Activated naive CD4-positive, alpha-beta T cell treated with anti-CD3 and anti-CD28 coated beads, Interleukin-2, amount 50 U/mL, for 16 hours (primary cell): ENCODE data around the gene IKZF2.

ENCODE experiments used
- DNase-seq: peaks from one replicate; pipeline ENCODE4 v3.0.0-alpha.2; 2020

The IKZF2 gene

DNA sequence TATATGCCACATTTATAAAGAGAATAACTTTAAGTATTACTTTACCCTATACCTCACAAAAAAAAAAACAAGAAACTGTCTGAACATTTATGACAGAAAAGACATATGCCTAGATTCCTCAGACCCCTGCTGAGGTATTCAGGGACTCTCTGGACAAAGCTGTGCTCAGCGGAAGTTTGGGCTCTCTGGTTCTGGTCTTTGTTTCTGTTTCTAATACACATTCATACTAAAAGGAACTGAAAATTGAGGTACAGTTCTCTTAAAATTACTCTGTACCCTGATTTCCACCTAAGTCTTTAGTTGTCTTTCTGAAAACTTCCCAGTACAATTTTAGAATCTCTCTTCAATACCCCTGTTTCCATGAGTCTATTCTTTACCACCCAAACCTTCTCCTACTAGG, 160.3 kb downstream of the IKZF2 start:
- no peak for DNase-seq

DNA sequence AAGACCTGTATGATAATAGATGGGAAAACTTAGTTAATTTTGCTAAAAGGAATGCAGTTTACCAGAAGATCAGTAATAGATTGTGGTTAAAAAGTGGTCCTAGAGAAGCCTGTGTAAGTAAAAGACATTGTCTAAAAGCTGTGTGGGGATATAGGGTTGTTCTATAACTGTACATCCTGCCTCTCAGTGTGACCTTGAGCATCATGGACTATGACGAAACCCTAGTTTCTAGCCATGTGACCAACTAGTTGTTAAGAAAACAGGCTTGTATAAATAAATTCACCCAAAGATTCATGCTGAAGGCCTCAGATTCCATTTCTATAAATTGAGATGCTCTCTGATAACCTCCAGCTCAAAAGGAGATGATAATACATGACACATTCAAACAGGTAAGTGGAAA, 160.7 kb downstream of the IKZF2 start:
- no peak for DNase-seq

DNA sequence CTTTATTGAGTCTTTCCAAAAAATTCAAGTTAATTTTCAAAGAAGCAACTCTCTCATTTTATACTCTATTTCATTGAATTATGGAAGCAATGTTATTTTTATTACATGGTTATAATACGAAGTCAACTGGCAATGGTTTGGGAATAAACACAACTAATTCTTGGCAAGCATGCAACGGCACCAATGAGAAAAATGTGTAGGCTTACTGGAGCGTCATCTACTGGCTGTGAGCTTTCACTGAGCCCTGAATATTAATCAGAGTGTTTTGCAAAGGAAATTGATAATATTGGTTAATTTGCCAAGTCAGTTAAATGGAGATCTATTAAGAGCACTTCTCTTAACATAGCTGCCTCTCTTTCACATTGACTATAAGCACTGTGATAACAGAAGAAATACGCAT, 163.9 kb downstream of the IKZF2 start:
- DNase-seq, result no peak

DNA sequence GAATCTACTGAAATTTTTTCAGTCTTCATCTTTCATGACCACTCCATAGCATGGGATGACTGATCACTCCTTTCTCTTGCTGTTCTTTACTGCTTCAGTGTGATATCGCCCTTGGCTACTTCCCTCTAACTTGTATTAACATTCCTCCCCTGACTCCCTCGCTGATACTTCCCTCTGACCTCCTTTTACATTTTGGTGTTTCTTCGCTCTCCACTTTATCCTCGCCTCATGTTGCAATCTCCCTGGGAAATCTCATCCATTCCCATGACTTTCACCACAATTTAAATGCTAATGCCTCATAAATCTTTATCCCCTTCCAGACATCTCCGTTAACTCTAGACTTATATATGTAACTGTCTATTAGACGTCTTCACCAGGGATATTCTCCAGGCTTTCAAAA, 167.3 kb downstream of the IKZF2 start:
- no peak for DNase-seq

- no peak for DNase-seq
These were observed 171.6 kb downstream of the IKZF2 start for GRCh38 chr2:212979799-212980198.

- DNase-seq, result no peak
These were observed 172.3 kb downstream of the IKZF2 start for GRCh38 chr2:212979046-212979612.

DNA sequence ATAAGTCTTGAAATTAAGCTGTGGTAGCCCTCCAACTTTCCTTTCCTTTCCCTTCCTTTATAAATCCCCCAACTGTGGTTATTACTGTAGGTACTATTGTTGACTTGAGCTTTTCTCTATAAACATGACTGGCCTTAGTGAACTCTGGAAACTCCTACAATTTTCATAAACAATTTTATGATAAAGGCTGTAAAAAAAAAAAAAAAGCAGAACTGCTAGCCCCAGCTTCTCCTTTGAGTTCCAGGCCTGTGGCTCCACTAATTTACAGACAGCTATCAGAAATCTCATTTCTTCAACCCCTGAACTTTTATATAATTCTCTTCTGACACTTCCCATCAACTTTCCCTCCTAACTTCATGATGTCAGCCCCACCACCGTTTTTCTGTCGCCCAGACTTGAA, 174.3 kb downstream of the IKZF2 start:
- no peak for DNase-seq

DNA sequence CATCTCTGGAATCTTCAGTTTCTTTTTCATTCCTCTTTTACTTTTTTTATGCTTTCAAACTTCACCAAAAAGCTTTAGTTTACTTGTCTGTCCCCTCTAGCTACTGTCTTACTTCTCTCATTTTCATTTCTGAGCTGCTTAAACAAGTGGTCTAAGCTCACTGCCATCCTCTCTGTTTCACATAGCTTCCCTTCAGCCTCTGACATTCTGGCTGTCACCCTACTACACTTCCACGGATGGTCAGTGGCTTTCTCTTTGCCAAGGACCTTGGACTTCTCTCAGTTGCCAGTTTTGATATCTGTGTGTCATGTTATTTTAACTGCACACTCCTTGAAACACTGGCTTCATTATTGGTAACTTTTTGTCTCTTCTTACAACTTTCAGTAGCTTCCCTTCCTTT, 176.1 kb downstream of the IKZF2 start:
- DNase-seq, result no peak

- DNase-seq, result no peak
These were observed 176.7 kb downstream of the IKZF2 start for GRCh38 chr2:212974692-212975091.

- DNase-seq, result no peak
These were observed 178.1 kb downstream of the IKZF2 start for GRCh38 chr2:212973347-212973746.

- no peak for DNase-seq
These were observed 181.3 kb downstream of the IKZF2 start for GRCh38 chr2:212970132-212970531.

GRCh38 chr2:212968284-212969081, 182.9 kb downstream of the IKZF2 start:
- no peak for DNase-seq

GRCh38 chr2:212966884-212967283, 184.5 kb downstream of the IKZF2 start:
- no peak for DNase-seq

GRCh38 chr2:212962691-212963090, 188.7 kb downstream of the IKZF2 start:
- no peak for DNase-seq

GRCh38 chr2:212961255-212961654, 190.2 kb downstream of the IKZF2 start:
- no peak for DNase-seq

DNA sequence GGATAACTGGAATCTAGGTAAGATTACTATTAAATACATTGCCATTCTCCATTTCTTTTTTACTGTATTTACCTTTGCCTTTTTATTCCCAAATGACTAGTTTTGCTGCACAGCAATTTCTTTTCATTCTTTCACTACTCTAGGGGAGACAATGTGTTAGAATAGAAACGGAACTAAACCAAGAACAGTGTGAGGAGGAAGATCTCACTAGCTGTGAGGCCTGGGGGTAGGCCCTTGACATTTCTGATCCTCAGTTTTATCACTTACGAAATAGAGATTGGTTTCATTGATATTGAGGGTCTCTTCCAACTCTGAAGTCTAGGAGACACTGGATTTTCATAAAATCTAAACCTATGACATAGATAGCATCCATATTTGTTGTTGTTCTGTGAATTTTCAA, 191.1 kb downstream of the IKZF2 start:
- no peak for DNase-seq

GRCh38 chr2:212959471-212960117, 191.8 kb downstream of the IKZF2 start:
- DNase-seq, result no peak

- DNase-seq, result no peak
These were observed 192.6 kb downstream of the IKZF2 start for GRCh38 chr2:212958757-212959295.

DNA sequence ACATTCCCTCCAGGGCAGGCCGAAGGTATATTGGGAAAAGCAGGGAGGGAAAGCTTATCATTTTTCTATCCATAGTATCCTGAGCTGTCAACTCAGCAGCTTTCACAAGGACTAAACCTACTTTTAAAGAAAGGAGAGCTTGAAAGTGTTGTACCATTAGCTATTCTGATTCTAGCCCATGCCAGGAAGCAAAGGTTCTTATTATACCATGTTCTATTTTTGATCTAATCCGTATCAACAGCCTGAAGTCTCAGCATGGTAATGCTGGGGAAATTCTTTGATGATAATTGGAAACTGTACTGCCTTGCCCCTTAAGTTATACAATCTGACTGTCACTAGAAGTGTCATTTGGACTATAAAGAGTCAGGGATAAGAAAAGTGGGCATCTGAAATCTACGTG, 193.3 kb downstream of the IKZF2 start:
- no peak for DNase-seq

DNA sequence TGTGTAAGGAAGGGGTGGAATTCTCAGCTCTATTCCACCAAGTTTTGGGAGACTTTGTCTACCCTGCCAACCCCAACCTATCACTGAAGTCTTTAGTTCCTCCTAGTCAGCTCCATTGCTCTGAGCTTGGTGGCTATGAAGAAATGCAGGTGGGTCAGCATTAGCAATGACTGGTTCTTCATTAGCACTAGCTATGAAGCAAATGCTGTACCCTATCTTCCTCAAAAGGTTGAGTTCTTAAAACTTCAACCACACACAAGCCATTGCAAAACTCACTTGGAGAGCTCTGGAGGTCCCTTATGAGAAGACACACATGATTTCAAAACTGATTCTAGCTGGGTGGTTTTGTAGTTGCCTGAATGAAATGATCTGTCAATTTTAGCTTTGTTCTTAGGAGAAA, 193.8 kb downstream of the IKZF2 start:
- no peak for DNase-seq

DNA sequence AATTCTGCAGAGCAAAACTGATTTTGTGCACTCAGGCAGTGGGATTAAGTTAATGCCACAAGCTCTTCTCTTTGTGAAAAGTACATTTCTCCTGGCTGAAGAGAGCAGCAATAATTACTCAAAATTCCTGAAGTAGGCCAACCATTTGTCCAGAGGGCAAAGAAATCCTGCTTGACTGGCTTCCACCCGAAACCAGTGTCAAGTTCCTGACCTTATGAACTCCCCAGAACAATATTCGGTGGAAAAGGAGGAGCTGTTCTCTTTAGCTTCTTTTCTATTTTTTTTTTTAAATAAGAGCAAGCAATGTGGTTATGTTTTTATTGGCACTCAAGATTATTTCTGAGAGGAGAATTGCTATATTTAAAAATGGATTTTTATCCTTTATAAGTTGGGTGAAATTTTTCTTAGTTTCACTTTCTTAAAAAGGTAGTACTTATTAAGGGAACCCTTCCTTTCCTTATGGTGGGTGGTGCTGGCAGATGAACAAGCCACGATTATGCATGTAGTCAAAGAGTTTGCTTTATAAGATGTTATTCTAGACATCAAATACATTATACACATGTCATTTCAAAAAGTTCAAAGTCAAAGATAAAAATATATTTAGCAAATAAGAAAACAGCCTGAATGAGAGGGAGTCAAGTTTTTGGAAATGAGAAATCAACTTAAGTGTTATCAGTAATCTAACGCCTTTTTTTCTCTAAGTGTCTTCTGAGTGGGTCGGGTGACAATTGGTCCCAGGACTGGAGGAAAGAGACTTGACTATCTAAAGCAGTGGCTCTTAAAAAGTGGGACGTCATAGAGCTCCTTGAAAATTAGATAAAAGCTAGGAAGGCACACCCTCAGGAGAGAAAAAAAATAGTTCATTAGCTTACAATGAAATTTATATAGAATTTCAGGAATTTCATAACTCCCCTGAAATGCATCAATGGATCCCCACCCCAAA, 194.5 kb downstream of the IKZF2 start:
- DNase-seq, result no peak

- DNase-seq, result no peak
These were observed 198.1 kb downstream of the IKZF2 start for GRCh38 chr2:212953170-212953920.
